CD4-positive, alpha-beta memory T cell (primary cell): ENCODE data around the gene TMEM135. TPM values are rescaled to one million over a fixed set of nuclear protein-coding genes. Genes with fewer than 3 reads are reported as not detected.

Experiments
- CTCF ChIA-PET: fragments of 350-600 bp; sonication (Branson Sonifier 250); formaldehyde crosslinking; loops from one replicate; lab custom pipeline; 2021; ENCODE audit warnings: inconsistent platforms; ENCODE audit not compliant: partially characterized antibody; lab: Charles Lee
- POLR2A ChIA-PET: fragments of 350-600 bp; sonication (Branson Sonifier 250); formaldehyde crosslinking; loops from one replicate; lab custom pipeline; 2021; ENCODE audit not compliant: partially characterized antibody; lab: Charles Lee
- DNase-seq, 5 donors: peaks; one replicate each; pipeline versions ENCODE4 v3.0.0 to v3.0.0-alpha.2; 2020 to 2022; ENCODE audit warnings: mixed read lengths in 1 of 5
- H3K27ac ChIP-seq: one replicate; pipeline ENCODE4 v1.7.0; 2013; ENCODE audit warnings: low read depth, low read length
- H3K27me3 ChIP-seq: 2 replicates; pipeline ENCODE4 v1.7.0; 2013; ENCODE audit warnings: mild to moderate bottlenecking, low read length, moderate library complexity; ENCODE audit not compliant: insufficient read depth
- H3K36me3 ChIP-seq: 2 replicates; pipeline ENCODE4 v1.7.0; 2013; ENCODE audit warnings: mild to moderate bottlenecking, low read length, moderate library complexity; ENCODE audit not compliant: insufficient read depth
- H3K4me1 ChIP-seq: 2 replicates; pipeline ENCODE4 v1.7.0; 2013; ENCODE audit warnings: mild to moderate bottlenecking, low read length, moderate library complexity; ENCODE audit not compliant: insufficient read depth
- H3K4me3 ChIP-seq, 2 donors: one replicate each; pipeline ENCODE4 v1.7.0; 2013; ENCODE audit warnings: low read length in 2 of 2, mild to moderate bottlenecking in 1 of 2
- H3K9me3 ChIP-seq, 2 donors: one replicate each; pipeline ENCODE4 v1.7.0; 2013; ENCODE audit warnings: low read length in 2 of 2, control low read depth in 1 of 2; ENCODE audit not compliant: control insufficient read depth in 1 of 2
- H3K27ac Mint-ChIP-seq, 7 donors: one replicate each; pipeline ENCODE4 v1.8.0; 2020 to 2021; ENCODE audit warnings: mixed read lengths in 7 of 7, mild to moderate bottlenecking in 6 of 7, inconsistent platforms in 3 of 7, moderate library complexity in 3 of 7
- H3K27me3 Mint-ChIP-seq, 2 donors: one replicate each; pipeline ENCODE4 v1.8.0; 2020 to 2021; ENCODE audit warnings: mixed read lengths in 2 of 2
- H3K36me3 Mint-ChIP-seq, 2 donors: one replicate each; pipeline ENCODE4 v1.8.0; 2020 to 2021; ENCODE audit warnings: mixed read lengths in 2 of 2, inconsistent platforms in 1 of 2, mild to moderate bottlenecking in 1 of 2
- H3K4me1 Mint-ChIP-seq, 4 donors: one replicate each; pipeline ENCODE4 v1.8.0; 2020 to 2021; ENCODE audit warnings: mixed read lengths in 4 of 4, mild to moderate bottlenecking in 1 of 4
- H3K4me3 Mint-ChIP-seq, 8 donors: one replicate each; pipeline ENCODE4 v1.8.0; 2020 to 2021; ENCODE audit warnings: mixed read lengths in 8 of 8, mild to moderate bottlenecking in 7 of 8, moderate library complexity in 6 of 8, inconsistent platforms in 3 of 8
- H3K9me3 Mint-ChIP-seq, 8 donors: one replicate each; pipeline ENCODE4 v1.8.0; 2020 to 2021; ENCODE audit warnings: mixed read lengths in 8 of 8, mild to moderate bottlenecking in 5 of 8, inconsistent platforms in 3 of 8, moderate library complexity in 1 of 8
- intact Hi-C: fragments of 100-400 bp; cut with micrococcal nuclease; formaldehyde crosslinking; loops from one replicate; pipeline ENCODE4 v1.15.1; 2023
- polyA plus RNA-seq, 2 donors: library from polyadenylated mRNA; unstranded; fragments of 300-500 nt; fragmentation: Illumina TruSeq; gene quantifications; one replicate each; pipeline ENCODE4 v1.2.3, GENCODE V29; 2021
- total RNA-seq, 2 experiments: library from RNA; stranded (reverse); gene quantifications; one replicate each; pipeline ENCODE4 v1.2.3, GENCODE V29; 2021

The TMEM135 gene
- total and polyA plus RNA-seq, 4 experiments from 2014 or later: 6.6 to 12.4 (median 10.2) TPM

DNA sequence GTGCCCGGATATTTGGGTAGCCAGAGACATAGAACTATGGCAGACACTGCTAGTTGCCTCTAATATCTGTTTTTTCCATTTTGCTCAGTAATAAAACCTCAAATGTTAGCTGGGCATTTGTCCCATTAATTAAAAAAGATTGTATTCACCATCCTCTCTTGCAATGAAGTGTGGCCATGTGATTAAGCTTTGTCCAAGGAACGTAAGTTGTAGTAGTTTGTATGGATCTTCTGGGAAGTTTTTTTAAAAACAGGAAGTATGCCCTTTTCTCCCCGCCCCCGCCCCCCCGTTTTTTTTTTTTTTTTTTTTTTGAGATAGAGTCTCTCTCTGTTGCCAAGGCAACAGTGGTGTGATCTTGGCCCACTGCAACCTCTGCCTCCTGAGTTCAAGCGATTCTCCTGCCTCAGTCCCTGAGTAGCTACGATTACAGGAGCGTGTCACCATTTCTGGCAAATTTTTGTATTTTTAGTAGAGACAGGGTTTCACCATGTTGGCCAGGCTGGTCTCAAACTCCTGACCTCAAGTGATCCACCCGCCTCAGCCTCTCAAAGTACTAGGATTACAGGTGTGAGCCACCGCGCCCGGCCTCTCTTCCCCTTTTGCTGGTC is 1.7 kb upstream of the TMEM135 start:
- intact Hi-C loops: loop anchor here (2.0 to 5.0 kb wide), 2 partner anchors 45 to 1301 kb away; partner anchors contain the start of gene CTSC
- Histone ChIP-seq H3K27ac (no peak overlapping the region), H3K4me3 (no peak overlapping the region), H3K4me1 (peaks cover 27% of the 10 kb centered on the region), H3K27me3 (no peaks in the 10 kb centered on the region), H3K9me3 (no peaks in the 10 kb centered on the region), H3K36me3 (no peaks in the 10 kb centered on the region)
- CTCF ChIA-PET: no interaction called here
- Mint-ChIP-seq H3K27me3 (no peaks in the 10 kb centered on the region), H3K4me3 (peak overlapping the region in 4 of 8 donors; percentile 10 to 97 (median 69)), H3K9me3 (no peaks in the 10 kb centered on the region), H3K36me3 (peaks cover 4 to 7% of the 10 kb centered on the region in 2 donors), H3K27ac (peak overlapping the region in 3 of 7 donors; percentile 60 to 79 (median 66)), H3K4me1 (peaks cover 27 to 46% (median 35%) of the 10 kb centered on the region in 4 donors)
- POLR2A ChIA-PET: no interaction called here
- no peak for DNase-seq

DNA sequence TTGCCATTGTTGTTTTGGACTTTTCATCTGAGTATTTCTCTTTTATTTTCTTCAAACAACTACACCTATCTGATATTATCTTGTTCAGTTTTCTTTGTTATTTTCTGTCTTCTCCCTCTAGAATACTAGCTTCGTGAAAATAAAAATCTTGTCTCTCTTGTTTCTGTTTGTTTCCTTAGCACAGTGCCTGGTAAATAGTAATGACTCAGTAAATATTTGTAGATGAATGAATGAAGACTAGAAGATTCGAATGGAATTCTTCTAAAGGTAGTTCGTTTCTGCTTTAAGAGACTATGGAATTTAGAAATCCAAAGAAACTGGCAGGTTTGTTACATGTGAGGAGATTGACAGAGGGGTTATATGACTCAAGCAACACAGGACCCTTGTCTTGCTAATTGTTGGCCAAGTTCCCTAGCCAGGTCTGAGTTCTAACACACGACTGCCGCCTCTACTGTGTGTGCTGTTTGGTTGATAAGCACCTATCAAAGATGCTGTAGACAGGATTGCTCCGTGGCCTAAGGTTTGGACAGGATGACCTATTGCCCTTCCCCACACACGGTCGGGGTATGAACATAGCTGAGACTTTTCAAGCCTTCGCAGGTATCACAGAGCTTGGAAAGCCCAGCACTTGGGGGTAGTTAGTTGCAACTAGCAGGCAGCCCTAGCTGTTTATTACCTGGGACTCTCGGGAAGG is 831 bp upstream of the TMEM135 start:
- Histone ChIP-seq H3K27ac (peak overlapping the region; percentile 57), H3K36me3 (no peaks in the 10 kb centered on the region), H3K4me1 (peaks cover 27% of the 10 kb centered on the region), H3K27me3 (no peaks in the 10 kb centered on the region), H3K9me3 (no peaks in the 10 kb centered on the region), H3K4me3 (peak overlapping the region; percentile 86 to 96)
- H3K9me3 Mint-ChIP-seq: no peaks in the 10 kb centered on the region
- intact Hi-C loops: loop anchor here (2.0 to 5.0 kb wide), 2 partner anchors 44 to 1300 kb away; partner anchors contain the start of gene CTSC
- H3K27me3 Mint-ChIP-seq: no peaks in the 10 kb centered on the region
- H3K4me3 Mint-ChIP-seq: peak overlapping the region; percentile 80 to 99 (median 96)
- peak overlapping the region; percentile 54 to 95 (median 74) for H3K27ac Mint-ChIP-seq
- POLR2A ChIA-PET: interaction anchor here (2.0 kb wide), 1 partner anchor 45 kb away, joined by 7 read pairs; no protein-coding TSS in a partner anchor
- no peak for DNase-seq
- H3K36me3 Mint-ChIP-seq: peaks cover 7 to 9% of the 10 kb centered on the region in 2 donors
- peaks cover 27 to 53% (median 38%) of the 10 kb centered on the region in 4 donors for H3K4me1 Mint-ChIP-seq
- CTCF ChIA-PET: interaction anchor here (1.0 to 1.5 kb wide), 3 partner anchors 31 to 61 kb away, joined by 3 to 4 read pairs (median 3); no protein-coding TSS in a partner anchor

DNA sequence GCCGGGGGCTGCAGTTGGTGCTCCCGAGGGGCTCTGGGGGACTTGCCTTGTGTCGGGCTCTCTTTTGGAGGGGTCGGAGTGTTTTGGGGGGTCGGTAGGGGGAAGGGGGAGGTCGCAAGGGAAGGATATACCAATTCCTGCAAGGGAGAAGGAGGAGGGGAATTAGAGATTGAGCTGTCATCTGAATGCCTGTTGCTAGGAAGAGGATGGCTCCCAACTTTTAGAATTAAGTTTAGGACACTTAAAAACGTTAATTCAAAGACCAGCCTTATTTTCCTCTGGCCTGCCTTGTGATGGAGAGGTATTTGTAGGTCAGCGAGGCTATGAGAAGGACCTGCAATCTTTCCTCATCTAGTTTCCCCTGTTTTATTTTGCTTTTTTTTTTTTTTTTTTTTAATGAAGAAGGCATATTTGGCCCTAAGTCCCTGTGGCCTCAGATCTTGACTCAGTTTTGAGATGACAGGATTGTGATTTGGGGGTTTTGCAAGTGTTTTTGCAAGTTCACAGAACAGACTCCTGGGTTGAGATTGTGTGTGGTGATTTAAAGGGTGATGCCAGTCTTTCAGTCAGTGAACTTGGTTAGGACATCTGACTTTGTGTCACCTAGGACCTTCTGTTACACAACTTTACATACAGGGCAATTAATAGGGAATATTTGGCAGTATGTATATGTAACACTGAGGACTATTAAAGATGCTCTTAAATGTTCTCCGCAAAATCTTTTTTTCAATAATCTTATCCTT is 672 bp downstream of the TMEM135 start:
- intact Hi-C loops: loop anchor here (5.0 kb wide), 1 partner anchor 1299 kb away; the partner anchor contains the start of gene CTSC
- H3K4me3 Mint-ChIP-seq: peak overlapping the region; percentile 94 to 99 (median 96)
- H3K27ac Mint-ChIP-seq: peak overlapping the region; percentile 79 to 95 (median 94)
- H3K27me3 ChIP-seq: no peaks in the 10 kb centered on the region
- DNase-seq: no peak
- H3K36me3 ChIP-seq: no peaks in the 10 kb centered on the region
- H3K9me3 ChIP-seq: no peaks in the 10 kb centered on the region
- peak overlapping the region; percentile 86 to 96 for H3K4me3 ChIP-seq
- POLR2A ChIA-PET: interaction anchor here (0.7 to 2.0 kb wide), 2 partner anchors 44 to 73 kb away, joined by 3 to 7 read pairs; no protein-coding TSS in a partner anchor
- H3K9me3 Mint-ChIP-seq: no peaks in the 10 kb centered on the region
- CTCF ChIA-PET: interaction anchor here (1.0 to 1.5 kb wide), 3 partner anchors 33 to 59 kb away, joined by 3 to 4 read pairs (median 3); no protein-coding TSS in a partner anchor
- peaks cover 10 to 14% of the 10 kb centered on the region in 2 donors for H3K36me3 Mint-ChIP-seq
- H3K27ac ChIP-seq: peak overlapping the region; percentile 57
- no peaks in the 10 kb centered on the region for H3K27me3 Mint-ChIP-seq
- H3K4me1 ChIP-seq: peaks cover 27% of the 10 kb centered on the region
- peaks cover 28 to 60% (median 43%) of the 10 kb centered on the region in 4 donors for H3K4me1 Mint-ChIP-seq

DNA sequence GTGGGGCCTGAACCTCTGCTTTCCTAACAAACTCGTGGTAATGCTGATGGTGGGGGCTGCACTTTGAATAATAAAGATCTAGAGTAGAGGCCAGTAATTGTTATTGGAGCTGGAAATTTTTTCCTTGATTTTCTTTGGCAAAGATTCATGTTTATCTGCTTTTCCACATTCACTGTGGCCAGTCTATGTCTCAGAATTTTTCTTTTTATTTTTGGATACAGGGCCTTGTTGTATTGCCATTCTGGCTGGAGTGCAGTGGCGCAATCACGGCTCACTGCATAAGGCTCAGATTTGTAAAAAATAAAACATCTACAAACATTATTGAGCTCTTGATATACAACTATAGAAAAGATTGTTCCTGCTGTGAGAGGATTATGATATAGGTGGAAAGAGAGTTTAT is 1.6 kb downstream of the TMEM135 start:
- Mint-ChIP-seq H3K36me3 (peaks cover 18 to 22% of the 10 kb centered on the region in 2 donors), H3K4me3 (peak overlapping the region in 7 of 8 donors; percentile 62 to 99 (median 96)), H3K27ac (peak overlapping the region in 3 of 7 donors; percentile 4 to 52 (median 7)), H3K4me1 (peaks cover 30 to 60% (median 43%) of the 10 kb centered on the region in 4 donors), H3K9me3 (no peaks in the 10 kb centered on the region), H3K27me3 (no peaks in the 10 kb centered on the region)
- no peaks in the 10 kb centered on the region for H3K36me3 ChIP-seq
- no peak for DNase-seq
- intact Hi-C loops: loop anchor here (5.0 kb wide), 1 partner anchor 1298 kb away; the partner anchor contains the start of gene CTSC
- H3K4me3 ChIP-seq: no peak overlapping the region
- peaks cover 27% of the 10 kb centered on the region for H3K4me1 ChIP-seq
- H3K27ac ChIP-seq: no peak overlapping the region
- H3K27me3 ChIP-seq: no peaks in the 10 kb centered on the region
- ChIA-PET POLR2A (no interaction called here), CTCF (no interaction called here)
- H3K9me3 ChIP-seq: no peaks in the 10 kb centered on the region

DNA sequence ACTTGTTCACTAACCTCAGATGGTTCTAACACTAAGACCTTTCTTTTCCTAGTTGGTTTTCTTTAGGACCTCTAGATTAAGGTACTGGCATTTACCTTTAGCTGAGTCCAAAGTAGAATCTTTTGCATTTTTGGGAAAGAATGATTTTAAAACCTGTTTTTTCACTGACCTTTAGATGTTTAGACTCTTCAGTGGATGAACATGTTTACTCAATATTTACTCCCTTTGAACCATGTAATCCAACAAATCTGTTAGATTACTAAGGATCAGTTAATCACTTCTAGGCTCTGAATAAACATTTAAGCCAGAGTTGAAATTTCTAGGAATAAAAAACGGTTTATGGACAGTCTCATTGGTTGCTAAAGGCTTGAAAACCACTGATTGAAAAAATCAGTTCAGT is 6.2 kb downstream of the TMEM135 start:
- H3K27me3 Mint-ChIP-seq: no peaks in the 10 kb centered on the region
- no peaks in the 10 kb centered on the region for H3K9me3 ChIP-seq
- POLR2A ChIA-PET: no interaction called here
- no peaks in the 10 kb centered on the region for H3K27me3 ChIP-seq
- H3K4me1 Mint-ChIP-seq: peaks cover 14 to 33% (median 25%) of the 10 kb centered on the region in 4 donors
- H3K4me3 ChIP-seq: no peak overlapping the region
- peaks cover 0 to 3% (median 0%) of the 10 kb centered on the region in 8 donors for H3K9me3 Mint-ChIP-seq
- no peak overlapping the region for H3K4me3 Mint-ChIP-seq
- no peak overlapping the region for H3K27ac ChIP-seq
- H3K4me1 ChIP-seq: peaks cover 13% of the 10 kb centered on the region
- no peak for DNase-seq
- peaks cover 16 to 36% of the 10 kb centered on the region in 2 donors for H3K36me3 Mint-ChIP-seq
- no peak overlapping the region for H3K27ac Mint-ChIP-seq
- no peaks in the 10 kb centered on the region for H3K36me3 ChIP-seq
- intact Hi-C loops: no loop called here
- CTCF ChIA-PET: no interaction called here

DNA sequence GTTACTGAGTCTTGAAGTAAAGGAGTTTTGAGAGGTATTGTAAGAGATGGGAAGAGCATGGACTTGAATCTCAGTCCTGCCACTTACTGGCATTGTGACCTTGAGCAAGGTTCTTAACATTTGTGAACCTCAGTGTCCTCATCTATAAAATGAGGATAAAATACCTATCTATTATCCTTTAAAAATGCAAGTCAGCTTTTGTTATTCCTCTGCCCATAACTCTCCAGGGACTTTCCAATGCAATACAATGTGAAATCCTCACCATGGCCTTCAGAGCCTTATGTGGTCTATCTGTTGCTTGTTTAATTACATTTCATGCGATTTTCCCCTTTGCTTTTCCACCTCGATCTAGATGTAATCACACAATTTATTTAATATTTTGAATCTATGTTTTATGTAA is 9.1 kb downstream of the TMEM135 start:
- Mint-ChIP-seq H3K27ac (peak overlapping the region in 1 of 7 donors; percentile 59), H3K36me3 (peaks cover 14 to 28% of the 10 kb centered on the region in 2 donors), H3K4me3 (no peak overlapping the region), H3K9me3 (peaks cover 0 to 3% (median 0%) of the 10 kb centered on the region in 8 donors), H3K27me3 (no peaks in the 10 kb centered on the region), H3K4me1 (peaks cover 1 to 7% (median 7%) of the 10 kb centered on the region in 4 donors)
- no peaks in the 10 kb centered on the region for H3K4me1 ChIP-seq
- H3K4me3 ChIP-seq: no peak overlapping the region
- DNase-seq: no peak
- ChIA-PET CTCF (interaction anchor here (0.7 kb wide), 1 partner anchor 50 kb away, joined by 6 read pairs; no protein-coding TSS in a partner anchor), POLR2A (no interaction called here)
- no peaks in the 10 kb centered on the region for H3K27me3 ChIP-seq
- intact Hi-C loops: no loop called here
- no peak overlapping the region for H3K27ac ChIP-seq
- H3K36me3 ChIP-seq: no peaks in the 10 kb centered on the region
- H3K9me3 ChIP-seq: no peaks in the 10 kb centered on the region
